Panc1 (cell line): ENCODE data around the gene ARHGEF17.

Source experiments
- CTCF ChIP-seq: fragments of 450-650 bp; IDR thresholded peaks from 2 replicates; pipeline ENCODE4 v1.5.1; 2017; ENCODE audit warnings: mild to moderate bottlenecking
- POLR2AphosphoS5 ChIP-seq: IDR thresholded peaks from 2 replicates; pipeline ENCODE4 v1.6.1; 2012; ENCODE audit warnings: mild to moderate bottlenecking, low read depth, low read length, moderate library complexity
- REST ChIP-seq, 2 experiments: IDR thresholded peaks; 2 replicates each; pipeline ENCODE4 v1.6.1; 2011 to 2012; ENCODE audit warnings: low read depth in 2 of 2, control low read depth in 1 of 2, low read length in 1 of 2, mild to moderate bottlenecking in 1 of 2, moderate library complexity in 1 of 2; ENCODE audit not compliant: insufficient read depth in 1 of 2

GRCh38 chr11:73317803-73318202 lies 9.7 kb downstream of the ARHGEF17 start:
- TF ChIP-seq CTCF = no peak
- TF ChIP-seq POLR2AphosphoS5 = no peak
- TF ChIP-seq REST (IDR thresholded peaks at IDR 0.05; ENCODE audit: insufficient read depth in 1 of 2, low read depth in 2 of 2, low read length in 1 of 2) = no peak
